Choroid plexus epithelial cell (primary cell): ENCODE results near the gene GSN.

Source experiments
- DNase-seq: peaks from one replicate; pipeline ENCODE4 v3.0.0-alpha.2; 2010; ENCODE audit warnings: low read depth
- H3K4me3 ChIP-seq: 2 replicates; pipeline ENCODE4 v1.5.1; 2011; ENCODE audit warnings: low read depth, mild to moderate bottlenecking, control low read depth, low read length, moderate library complexity
- CTCF ChIP-seq: conservative IDR thresholded peaks from 2 replicates; pipeline ENCODE4 v1.5.1; 2011; ENCODE audit warnings: low read depth, mild to moderate bottlenecking, control low read depth, inconsistent platforms, low read length, moderate library complexity

Gene GSN

GRCh38 chr9:121259935-121260334, 8.0 kb upstream of the GSN start:
- no peak for DNase-seq
- no peak overlapping the region for H3K4me3 ChIP-seq
- no peak for TF ChIP-seq CTCF

GRCh38 chr9:121260457-121261106, 7.4 kb upstream of the GSN start:
- H3K4me3 ChIP-seq: no peak overlapping the region
- no peak for TF ChIP-seq CTCF
- no peak for DNase-seq

GRCh38 chr9:121261107-121261460, 6.9 kb upstream of the GSN start:
- no peak for TF ChIP-seq CTCF
- no peak for DNase-seq
- no peak overlapping the region for H3K4me3 ChIP-seq

GRCh38 chr9:121261755-121262154, 6.2 kb upstream of the GSN start:
- TF ChIP-seq CTCF: no peak
- no peak overlapping the region for H3K4me3 ChIP-seq
- DNase-seq: no peak

GRCh38 chr9:121262423-121262822, 5.5 kb upstream of the GSN start:
- no peak for TF ChIP-seq CTCF
- DNase-seq: no peak
- no peak overlapping the region for H3K4me3 ChIP-seq

GRCh38 chr9:121262953-121263352, 5.0 kb upstream of the GSN start:
- H3K4me3 ChIP-seq: no peak overlapping the region
- DNase-seq: no peak
- no peak for TF ChIP-seq CTCF

- no peak for DNase-seq
- no peak for TF ChIP-seq CTCF
- H3K4me3 ChIP-seq: no peak overlapping the region
Measured at GRCh38 chr9:121266356-121266755, 1.6 kb upstream of the GSN start.
